ENCODE measurements around the gene PNPLA8.

The PNPLA8 gene

DNA sequence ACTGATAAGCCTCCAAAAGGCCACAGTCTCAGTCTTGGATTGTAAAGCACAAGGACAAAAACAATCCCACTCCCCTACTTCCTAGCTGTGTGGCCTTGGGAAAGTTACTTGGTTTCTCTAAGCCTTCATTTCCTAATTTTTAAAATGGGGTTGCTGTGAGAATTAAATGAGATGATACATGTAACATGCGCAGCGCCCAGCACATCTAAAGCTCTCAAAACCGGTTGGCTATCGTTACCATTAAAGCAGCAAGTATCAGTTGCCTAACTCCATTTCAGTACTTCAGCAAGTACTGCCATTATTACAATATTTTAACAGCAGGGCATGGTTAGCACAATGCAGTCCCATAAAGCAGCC is 71.6 kb downstream of the PNPLA8 start:
- H3K4me1 ChIP-seq (ENCODE audit: insufficient read depth, low read length): peaks cover 11% of the 10 kb centered on the region
- peak overlapping the region; percentile 81 for H3K4me3 ChIP-seq (ENCODE audit: low read length)
- peaks cover 56% of the 10 kb centered on the region for H3K27me3 ChIP-seq (ENCODE audit: insufficient read depth, low read length)
- no peak overlapping the region for H3K27ac ChIP-seq (ENCODE audit: low read length)
- H3K9ac ChIP-seq (ENCODE audit: low read depth, low read length): peak overlapping the region; percentile 1; the same call in 1 of the 2 replicates
- H3K36me3 ChIP-seq (ENCODE audit: insufficient read depth, low read depth, low read length): no peaks in the 10 kb centered on the region
- no peaks in the 10 kb centered on the region for H3K9me3 ChIP-seq (ENCODE audit: insufficient read depth, low read depth, low read length)

GRCh38 chr7:108453320-108453719 is 72.6 kb downstream of the PNPLA8 start:
- Histone ChIP-seq H3K4me3 (ENCODE audit: low read length) (no peak overlapping the region), H3K27ac (ENCODE audit: low read length) (no peak overlapping the region), H3K27me3 (ENCODE audit: insufficient read depth, low read length) (peaks cover 50% of the 10 kb centered on the region), H3K9ac (ENCODE audit: low read depth, low read length) (no peak overlapping the region), H3K36me3 (ENCODE audit: insufficient read depth, low read depth, low read length) (no peaks in the 10 kb centered on the region), H3K9me3 (ENCODE audit: insufficient read depth, low read depth, low read length) (no peaks in the 10 kb centered on the region), H3K4me1 (ENCODE audit: insufficient read depth, low read length) (peaks cover 19% of the 10 kb centered on the region)

DNA sequence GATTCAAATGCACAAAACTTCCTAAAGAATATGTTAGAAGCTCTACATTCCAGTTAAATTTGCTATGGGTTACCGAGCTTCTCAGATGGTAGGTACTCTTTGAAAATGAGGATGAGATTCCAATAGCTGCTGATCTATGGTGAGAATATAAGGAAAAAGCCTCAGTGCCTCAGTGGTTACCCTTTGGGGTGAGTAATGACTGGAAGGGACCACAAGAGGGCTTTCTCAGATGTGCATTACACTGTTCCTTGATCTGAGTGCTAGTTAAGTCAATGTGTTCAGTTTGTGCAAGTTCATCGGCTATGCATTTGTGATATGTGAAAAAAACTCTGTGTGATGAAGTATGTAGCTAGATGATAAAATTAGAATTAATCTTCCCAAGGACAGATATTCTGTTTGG is 73.2 kb downstream of the PNPLA8 start:
- no peak overlapping the region for H3K27ac ChIP-seq (ENCODE audit: low read length)
- peaks cover 19% of the 10 kb centered on the region for H3K4me1 ChIP-seq (ENCODE audit: insufficient read depth, low read length)
- no peak overlapping the region for H3K4me3 ChIP-seq (ENCODE audit: low read length)
- H3K36me3 ChIP-seq (ENCODE audit: insufficient read depth, low read depth, low read length): no peaks in the 10 kb centered on the region
- H3K9me3 ChIP-seq (ENCODE audit: insufficient read depth, low read depth, low read length): no peaks in the 10 kb centered on the region
- no peak overlapping the region for H3K9ac ChIP-seq (ENCODE audit: low read depth, low read length)
- H3K27me3 ChIP-seq (ENCODE audit: insufficient read depth, low read length): peaks cover 44% of the 10 kb centered on the region

DNA sequence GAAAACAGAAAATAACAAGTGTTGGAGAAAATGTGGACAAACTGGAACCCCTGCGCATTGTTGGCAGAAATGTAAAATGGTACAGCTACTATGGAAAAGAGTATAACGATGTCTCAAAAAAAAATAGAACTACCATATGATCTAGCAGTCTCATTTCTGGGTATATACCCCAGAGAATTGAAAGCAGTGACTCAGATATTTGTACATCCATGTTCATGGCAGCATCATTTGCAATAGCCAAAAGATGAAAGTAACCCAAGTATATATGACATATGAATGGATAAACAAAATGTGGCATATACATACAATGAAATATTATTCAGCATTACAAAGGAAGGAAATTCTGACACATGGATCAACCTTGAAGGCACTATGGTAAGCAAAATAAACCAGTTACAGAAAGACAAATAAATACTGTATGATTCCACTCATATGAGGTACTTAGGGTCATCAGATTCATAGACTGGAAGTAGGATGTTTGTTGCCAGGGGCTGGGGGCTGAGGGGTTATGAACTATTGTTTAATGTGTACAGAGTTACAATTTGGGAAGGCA is 74.6 kb downstream of the PNPLA8 start:
- H3K4me3 ChIP-seq (ENCODE audit: low read length): no peak overlapping the region
- peaks cover 33% of the 10 kb centered on the region for H3K27me3 ChIP-seq (ENCODE audit: insufficient read depth, low read length)
- peaks cover 19% of the 10 kb centered on the region for H3K4me1 ChIP-seq (ENCODE audit: insufficient read depth, low read length)

GRCh38 chr7:108450160-108450559 is 75.8 kb downstream of the PNPLA8 start:
- H3K27ac ChIP-seq (ENCODE audit: low read length): no peak overlapping the region
- H3K9me3 ChIP-seq (ENCODE audit: insufficient read depth, low read depth, low read length): no peaks in the 10 kb centered on the region
- H3K27me3 ChIP-seq (ENCODE audit: insufficient read depth, low read length): peaks cover 23% of the 10 kb centered on the region
- H3K4me3 ChIP-seq (ENCODE audit: low read length): no peak overlapping the region
- H3K4me1 ChIP-seq (ENCODE audit: insufficient read depth, low read length): peaks cover 19% of the 10 kb centered on the region
- no peaks in the 10 kb centered on the region for H3K36me3 ChIP-seq (ENCODE audit: insufficient read depth, low read depth, low read length)
- H3K9ac ChIP-seq (ENCODE audit: low read depth, low read length): no peak overlapping the region

More for the DNA sequence above, 74.6 kb downstream of the PNPLA8 start:
- Histone ChIP-seq H3K36me3 (ENCODE audit: insufficient read depth, low read depth, low read length) (no peaks in the 10 kb centered on the region), H3K27ac (ENCODE audit: low read length) (no peak overlapping the region), H3K9ac (ENCODE audit: low read depth, low read length) (no peak overlapping the region), H3K9me3 (ENCODE audit: insufficient read depth, low read depth, low read length) (no peaks in the 10 kb centered on the region)

DNA sequence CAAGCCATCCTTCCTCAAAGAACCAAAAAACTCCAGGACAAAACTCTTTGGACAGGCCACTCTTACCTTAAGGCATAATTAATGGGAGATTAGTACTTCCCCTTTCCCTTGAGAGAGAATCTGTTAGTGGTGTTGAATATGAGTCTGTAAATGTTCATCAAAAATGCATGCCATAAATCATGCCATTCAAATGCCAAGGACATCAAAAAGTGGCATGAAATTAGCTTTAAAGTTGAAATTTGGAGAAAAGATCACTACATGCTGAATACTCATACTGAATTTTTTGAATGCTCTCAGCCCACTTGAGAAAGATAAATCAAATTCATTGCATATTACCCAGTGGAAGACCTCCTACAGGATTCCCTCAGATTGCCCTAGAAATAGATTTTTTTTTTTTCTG is 76.4 kb downstream of the PNPLA8 start:
- peak overlapping the region; percentile 23; the same call in 1 of the 2 replicates for H3K4me3 ChIP-seq (ENCODE audit: low read length)
- no peaks in the 10 kb centered on the region for H3K36me3 ChIP-seq (ENCODE audit: insufficient read depth, low read depth, low read length)
- peak overlapping the region; percentile 39; the same call in 1 of the 2 replicates for H3K9ac ChIP-seq (ENCODE audit: low read depth, low read length)
- peaks cover 19% of the 10 kb centered on the region for H3K4me1 ChIP-seq (ENCODE audit: insufficient read depth, low read length)
- H3K27me3 ChIP-seq (ENCODE audit: insufficient read depth, low read length): peaks cover 17% of the 10 kb centered on the region
- H3K9me3 ChIP-seq (ENCODE audit: insufficient read depth, low read depth, low read length): no peaks in the 10 kb centered on the region
- H3K27ac ChIP-seq (ENCODE audit: low read length): no peak overlapping the region

DNA sequence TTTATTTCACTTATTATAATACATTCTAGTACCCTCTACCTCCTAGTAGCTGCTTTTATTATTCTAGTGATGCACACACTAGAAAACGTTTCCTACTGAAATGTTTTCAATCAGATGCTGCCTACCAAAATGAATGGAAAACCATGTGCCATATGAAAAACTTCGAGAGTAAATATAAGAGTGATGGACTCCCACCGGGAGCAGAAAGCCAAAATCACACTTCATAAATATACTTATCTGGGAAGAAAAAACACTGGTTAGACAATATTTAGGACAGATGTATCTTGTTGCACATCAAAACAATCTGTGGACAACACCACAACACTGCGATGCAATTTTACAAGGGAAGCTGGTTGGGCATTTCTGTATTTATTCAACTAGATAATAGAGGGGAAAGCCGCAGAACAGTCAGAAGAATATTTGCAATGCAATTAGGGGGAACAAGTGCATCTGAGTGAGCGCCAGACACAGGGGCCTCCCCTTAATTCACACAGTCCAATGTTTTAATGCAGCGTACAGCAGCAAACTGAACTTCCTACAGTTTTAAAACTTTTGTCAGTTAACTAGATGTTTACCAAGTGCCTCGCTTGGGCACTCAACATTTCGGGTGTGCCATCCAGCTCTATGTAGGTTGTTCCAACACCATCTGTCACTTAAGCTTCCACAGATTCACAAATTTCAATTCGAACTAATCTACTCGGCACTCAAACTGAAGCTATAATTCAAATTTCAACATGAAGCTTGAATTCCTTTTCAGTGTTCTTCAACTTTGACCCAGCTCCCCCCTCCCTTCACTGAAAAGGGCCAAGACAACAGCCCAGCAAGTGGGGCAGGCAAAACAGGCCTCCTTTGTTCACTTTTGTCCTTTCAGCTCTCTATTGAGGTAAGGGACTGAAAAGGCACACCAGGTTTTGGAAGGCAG is 77.1 kb downstream of the PNPLA8 start:
- Histone ChIP-seq H3K9me3 (ENCODE audit: insufficient read depth, low read depth, low read length) (no peaks in the 10 kb centered on the region), H3K4me3 (ENCODE audit: low read length) (peak overlapping the region; percentile 34; the same call in 1 of the 2 replicates), H3K27ac (ENCODE audit: low read length) (no peak overlapping the region), H3K4me1 (ENCODE audit: insufficient read depth, low read length) (peaks cover 14% of the 10 kb centered on the region; the same call in 1 of the 2 replicates), H3K36me3 (ENCODE audit: insufficient read depth, low read depth, low read length) (no peaks in the 10 kb centered on the region), H3K27me3 (ENCODE audit: insufficient read depth, low read length) (peaks cover 10% of the 10 kb centered on the region), H3K9ac (ENCODE audit: low read depth, low read length) (peak overlapping the region; percentile 39; the same call in 1 of the 2 replicates)

DNA sequence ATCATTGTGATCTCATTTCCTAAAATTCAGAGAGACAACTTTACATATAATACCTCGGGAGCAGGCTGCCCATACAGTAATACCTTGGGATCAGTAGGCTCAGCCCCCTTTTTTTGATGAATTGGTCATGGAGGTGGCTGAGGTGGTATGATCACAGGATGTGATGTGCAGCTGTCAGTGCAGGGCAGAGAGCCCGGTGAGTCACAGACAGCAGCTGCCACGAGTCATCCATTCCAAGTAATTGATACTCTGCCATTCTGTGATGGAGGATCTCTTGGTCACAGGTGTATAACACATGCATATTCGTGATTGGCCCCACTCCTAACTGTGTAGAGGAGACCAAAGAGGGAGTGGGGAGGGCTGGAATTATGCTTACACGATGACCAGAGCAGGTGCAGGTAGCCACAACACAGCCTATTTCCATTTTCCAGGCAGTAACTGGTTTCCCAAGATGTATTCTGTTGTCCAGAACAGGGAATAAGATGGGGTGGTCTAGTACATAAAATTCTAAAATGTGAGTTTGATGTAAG is 83.8 kb downstream of the PNPLA8 start:
- no peaks in the 10 kb centered on the region for H3K27me3 ChIP-seq (ENCODE audit: insufficient read depth, low read length)
- H3K9ac ChIP-seq (ENCODE audit: low read depth, low read length): no peak overlapping the region
- H3K27ac ChIP-seq (ENCODE audit: low read length): no peak overlapping the region
- H3K4me1 ChIP-seq (ENCODE audit: insufficient read depth, low read length): no peaks in the 10 kb centered on the region
- no peaks in the 10 kb centered on the region for H3K9me3 ChIP-seq (ENCODE audit: insufficient read depth, low read depth, low read length)
- H3K4me3 ChIP-seq (ENCODE audit: low read length): no peak overlapping the region
- no peaks in the 10 kb centered on the region for H3K36me3 ChIP-seq (ENCODE audit: insufficient read depth, low read depth, low read length)

DNA sequence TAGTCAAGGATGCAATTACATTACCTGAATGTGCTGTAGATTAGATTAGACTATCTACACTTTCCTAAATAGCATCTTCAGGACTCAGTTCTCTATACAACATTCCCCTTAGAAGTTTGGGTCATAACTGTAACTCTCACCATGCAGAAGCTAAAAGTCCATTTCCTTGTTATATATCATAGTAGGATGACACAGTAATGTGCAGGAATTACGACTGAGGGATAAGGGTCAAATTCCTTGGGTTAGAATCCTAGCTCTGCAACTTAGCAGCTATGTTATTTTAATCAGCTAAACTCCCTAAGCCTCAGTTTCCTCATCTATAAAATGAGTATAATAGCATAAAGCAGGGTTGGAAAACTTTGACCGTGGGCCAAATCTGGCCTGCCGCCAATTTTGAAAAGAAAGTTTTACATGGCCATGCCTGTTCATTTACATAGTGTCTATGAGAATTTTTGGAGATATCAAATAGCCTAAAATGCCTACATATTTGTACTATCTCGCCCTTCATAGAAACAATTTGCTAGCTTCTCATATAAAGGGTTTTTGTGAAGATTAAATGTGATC is 84.5 kb downstream of the PNPLA8 start:
- no peaks in the 10 kb centered on the region for H3K36me3 ChIP-seq (ENCODE audit: insufficient read depth, low read depth, low read length)
- H3K4me3 ChIP-seq (ENCODE audit: low read length): no peak overlapping the region
- no peaks in the 10 kb centered on the region for H3K4me1 ChIP-seq (ENCODE audit: insufficient read depth, low read length)
- H3K27me3 ChIP-seq (ENCODE audit: insufficient read depth, low read length): no peaks in the 10 kb centered on the region
- H3K9me3 ChIP-seq (ENCODE audit: insufficient read depth, low read depth, low read length): no peaks in the 10 kb centered on the region
- no peak overlapping the region for H3K27ac ChIP-seq (ENCODE audit: low read length)
- H3K9ac ChIP-seq (ENCODE audit: low read depth, low read length): no peak overlapping the region

DNA sequence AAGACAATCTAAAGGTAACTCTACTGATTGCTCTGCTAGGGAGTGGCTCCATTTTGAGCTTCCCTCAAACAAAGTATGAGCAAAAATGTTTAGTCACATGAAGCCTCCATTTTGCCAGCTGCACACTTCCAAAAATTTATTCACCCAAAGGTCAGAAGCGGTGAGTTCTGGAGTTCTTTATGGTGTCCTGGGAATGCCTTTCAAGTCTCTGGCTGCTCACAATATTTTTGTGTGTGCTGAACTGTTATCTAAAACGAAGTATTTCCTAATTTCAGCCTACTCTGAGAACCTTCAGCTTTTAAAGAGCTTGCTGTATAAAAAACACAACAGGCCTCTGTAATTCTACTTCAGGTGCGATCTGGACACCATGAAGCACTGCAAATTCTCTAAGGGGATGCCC is 85.3 kb downstream of the PNPLA8 start:
- Histone ChIP-seq H3K27me3 (ENCODE audit: insufficient read depth, low read length) (no peaks in the 10 kb centered on the region), H3K9ac (ENCODE audit: low read depth, low read length) (no peak overlapping the region), H3K27ac (ENCODE audit: low read length) (no peak overlapping the region), H3K36me3 (ENCODE audit: insufficient read depth, low read depth, low read length) (no peaks in the 10 kb centered on the region), H3K9me3 (ENCODE audit: insufficient read depth, low read depth, low read length) (no peaks in the 10 kb centered on the region), H3K4me1 (ENCODE audit: insufficient read depth, low read length) (no peaks in the 10 kb centered on the region), H3K4me3 (ENCODE audit: low read length) (no peak overlapping the region)

DNA sequence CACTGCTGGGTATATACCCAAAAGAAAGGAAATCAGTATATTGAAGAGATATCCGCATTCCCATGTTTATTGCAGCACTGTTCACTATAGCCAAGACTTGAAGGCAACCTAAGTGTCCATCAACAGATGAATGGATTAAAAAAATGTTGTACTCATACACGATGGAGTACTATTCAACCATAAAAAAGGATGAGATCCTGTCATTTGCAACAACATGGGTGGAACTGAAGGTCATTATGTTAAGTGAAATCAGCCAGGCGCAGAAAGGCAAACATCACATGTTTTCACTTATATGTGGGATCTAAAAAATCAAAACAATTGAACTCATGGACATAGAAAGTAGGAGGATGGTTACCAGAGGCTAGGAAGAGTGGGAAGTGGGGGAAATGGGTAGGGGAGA is 89.0 kb downstream of the PNPLA8 start:
- Histone ChIP-seq H3K4me3 (ENCODE audit: low read length) (no peak overlapping the region), H3K9me3 (ENCODE audit: insufficient read depth, low read depth, low read length) (no peaks in the 10 kb centered on the region), H3K4me1 (ENCODE audit: insufficient read depth, low read length) (no peaks in the 10 kb centered on the region), H3K9ac (ENCODE audit: low read depth, low read length) (no peak overlapping the region), H3K36me3 (ENCODE audit: insufficient read depth, low read depth, low read length) (no peaks in the 10 kb centered on the region), H3K27me3 (ENCODE audit: insufficient read depth, low read length) (no peaks in the 10 kb centered on the region), H3K27ac (ENCODE audit: low read length) (no peak overlapping the region)

Measured in iPS-20b (cell line).